Body of pancreas (tissue), 4 donors: ENCODE results near the gene PCDHGA11.

Experiments used
- POLR2A ChIP-seq, 3 donors: fragments of 450-650 bp; IDR thresholded peaks; one replicate each; pipeline ENCODE4 v1.6.1; 2016; ENCODE audit warnings: antibody characterized with exemption in 3 of 3, mild to moderate bottlenecking in 2 of 3
- TF ChIP-seq, protein P1 (sequence below), 7 experiments: fragments of 450-650 bp in 4 of 7; fragments of 200-600 bp in 3 of 7; sonication (generic) in 3 of 7; IDR thresholded peaks; one replicate each; pipeline ENCODE4 v1.5.1; 2016 to 2019; ENCODE audit warnings: antibody characterized with exemption in 7 of 7

DNA sequence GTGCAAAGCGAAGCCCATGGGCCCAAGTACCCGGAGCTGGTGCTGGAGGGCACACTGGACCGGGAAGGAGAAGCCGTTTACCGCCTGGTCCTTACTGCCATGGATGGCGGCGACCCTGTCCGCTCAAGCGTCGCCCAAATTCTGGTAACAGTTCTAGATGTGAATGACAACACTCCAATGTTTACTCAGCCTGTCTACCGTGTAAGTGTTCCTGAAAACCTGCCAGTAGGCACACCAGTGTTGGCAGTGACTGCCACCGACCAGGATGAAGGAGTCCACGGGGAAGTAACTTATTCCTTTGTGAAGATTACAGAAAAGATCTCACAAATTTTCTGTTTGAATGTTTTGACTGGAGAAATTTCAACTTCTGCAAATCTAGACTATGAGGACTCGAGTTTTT, 46.2 kb upstream of the PCDHGA11 start:
- TF ChIP-seq, protein P1, sequence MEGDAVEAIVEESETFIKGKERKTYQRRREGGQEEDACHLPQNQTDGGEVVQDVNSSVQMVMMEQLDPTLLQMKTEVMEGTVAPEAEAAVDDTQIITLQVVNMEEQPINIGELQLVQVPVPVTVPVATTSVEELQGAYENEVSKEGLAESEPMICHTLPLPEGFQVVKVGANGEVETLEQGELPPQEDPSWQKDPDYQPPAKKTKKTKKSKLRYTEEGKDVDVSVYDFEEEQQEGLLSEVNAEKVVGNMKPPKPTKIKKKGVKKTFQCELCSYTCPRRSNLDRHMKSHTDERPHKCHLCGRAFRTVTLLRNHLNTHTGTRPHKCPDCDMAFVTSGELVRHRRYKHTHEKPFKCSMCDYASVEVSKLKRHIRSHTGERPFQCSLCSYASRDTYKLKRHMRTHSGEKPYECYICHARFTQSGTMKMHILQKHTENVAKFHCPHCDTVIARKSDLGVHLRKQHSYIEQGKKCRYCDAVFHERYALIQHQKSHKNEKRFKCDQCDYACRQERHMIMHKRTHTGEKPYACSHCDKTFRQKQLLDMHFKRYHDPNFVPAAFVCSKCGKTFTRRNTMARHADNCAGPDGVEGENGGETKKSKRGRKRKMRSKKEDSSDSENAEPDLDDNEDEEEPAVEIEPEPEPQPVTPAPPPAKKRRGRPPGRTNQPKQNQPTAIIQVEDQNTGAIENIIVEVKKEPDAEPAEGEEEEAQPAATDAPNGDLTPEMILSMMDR (IDR thresholded peaks at IDR 0.05) = no peak
- no peak for TF ChIP-seq POLR2A (IDR thresholded peaks at IDR 0.05)
